Measurements from ENCODE around the gene STARD8. TPM values are rescaled to one million over a fixed set of nuclear protein-coding genes. Genes with fewer than 3 reads are reported as not detected.

The STARD8 gene
- total RNA-seq, 1 experiment from 2014 or later, result 0.91 TPM

DNA sequence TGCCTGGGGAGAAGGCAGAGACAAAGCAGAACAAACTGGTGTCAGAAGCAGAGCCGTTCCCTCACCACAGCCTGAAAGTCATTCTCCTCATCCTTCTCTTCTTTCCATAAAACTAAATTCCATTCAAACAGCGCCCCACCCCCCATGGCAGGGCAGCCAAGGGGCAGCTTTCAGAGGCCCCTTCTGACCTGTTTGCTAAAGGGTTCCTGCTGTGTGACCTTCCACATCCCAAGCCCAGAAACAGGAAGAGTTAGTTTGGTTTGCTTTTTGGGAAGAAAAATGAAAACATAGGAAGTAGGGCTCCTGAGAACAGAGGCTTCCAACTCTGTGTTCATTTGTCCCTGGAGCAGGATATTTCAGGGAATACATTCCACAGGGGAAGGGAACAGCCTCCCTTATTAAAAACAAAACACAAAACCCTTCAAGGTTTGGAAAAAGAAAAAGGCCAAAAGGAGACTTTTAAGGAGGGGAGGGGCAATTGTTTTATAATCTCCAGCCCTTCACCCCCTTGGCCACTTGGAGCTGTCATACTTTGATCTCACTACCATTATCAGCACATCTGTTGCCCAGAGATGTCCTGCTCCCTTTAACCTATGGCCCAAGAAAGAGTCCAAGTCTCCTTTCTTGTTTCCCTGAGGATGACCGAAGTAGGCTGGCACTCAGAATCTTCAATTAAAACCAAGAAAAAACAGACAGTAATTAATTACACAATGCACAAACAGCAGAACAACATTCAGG lies 25.3 kb downstream of the STARD8 start:
- no peaks in the 10 kb centered on the region for H4K20me1 ChIP-seq (ENCODE audit: low read length)
- no peak overlapping the region for H3K4me3 ChIP-seq (ENCODE audit: low read length)
- ATAC-seq (no peak), DNase-seq (no peak)
- no TSS peak for BruUV-seq (replicated peaks)
- intact Hi-C loops (cut with micrococcal nuclease), result no loop called here
- ChIA-PET POLR2A (ENCODE audit: unreplicated experiment) (no interaction called here), CTCF (no interaction called here)
- H3K36me3 ChIP-seq (ENCODE audit: low read depth, low read length), result no peaks in the 10 kb centered on the region
- H3K79me2 ChIP-seq (ENCODE audit: low read length), result no peaks in the 10 kb centered on the region
- no peak overlapping the region for H3K9ac ChIP-seq (ENCODE audit: low read length)
- no peaks in the 10 kb centered on the region for H3K9me2 ChIP-seq (replicated peaks; ENCODE audit: low read length)
- no peaks in the 10 kb centered on the region for H3F3A ChIP-seq (ENCODE audit: low read length, unreplicated experiment)
- no peaks in the 10 kb centered on the region for H3K4me1 ChIP-seq (ENCODE audit: insufficient read depth, low read length)
- H2AFZ ChIP-seq (ENCODE audit: low read length), result no peak overlapping the region
- no peak overlapping the region for H3K27ac ChIP-seq (ENCODE audit: low read length)
- H3K9me3 ChIP-seq (ENCODE audit: low read length), result no peaks in the 10 kb centered on the region
- no peak for TF ChIP-seq EZH2phosphoT487 (IDR thresholded peaks at IDR 0.05; ENCODE audit: borderline replicate concordance, low read length)
- TF ChIP-seq, protein P1, sequence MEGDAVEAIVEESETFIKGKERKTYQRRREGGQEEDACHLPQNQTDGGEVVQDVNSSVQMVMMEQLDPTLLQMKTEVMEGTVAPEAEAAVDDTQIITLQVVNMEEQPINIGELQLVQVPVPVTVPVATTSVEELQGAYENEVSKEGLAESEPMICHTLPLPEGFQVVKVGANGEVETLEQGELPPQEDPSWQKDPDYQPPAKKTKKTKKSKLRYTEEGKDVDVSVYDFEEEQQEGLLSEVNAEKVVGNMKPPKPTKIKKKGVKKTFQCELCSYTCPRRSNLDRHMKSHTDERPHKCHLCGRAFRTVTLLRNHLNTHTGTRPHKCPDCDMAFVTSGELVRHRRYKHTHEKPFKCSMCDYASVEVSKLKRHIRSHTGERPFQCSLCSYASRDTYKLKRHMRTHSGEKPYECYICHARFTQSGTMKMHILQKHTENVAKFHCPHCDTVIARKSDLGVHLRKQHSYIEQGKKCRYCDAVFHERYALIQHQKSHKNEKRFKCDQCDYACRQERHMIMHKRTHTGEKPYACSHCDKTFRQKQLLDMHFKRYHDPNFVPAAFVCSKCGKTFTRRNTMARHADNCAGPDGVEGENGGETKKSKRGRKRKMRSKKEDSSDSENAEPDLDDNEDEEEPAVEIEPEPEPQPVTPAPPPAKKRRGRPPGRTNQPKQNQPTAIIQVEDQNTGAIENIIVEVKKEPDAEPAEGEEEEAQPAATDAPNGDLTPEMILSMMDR (conservative IDR thresholded peaks at IDR 0.05; ENCODE audit: low read depth, low read length), result no peak
- no peak for TF ChIP-seq EZH2 (IDR thresholded peaks at IDR 0.05; ENCODE audit: low read length, unreplicated experiment)
- no peaks in the 10 kb centered on the region for H3K27me3 ChIP-seq (ENCODE audit: low read length)
- no peak overlapping the region for H3K4me2 ChIP-seq (ENCODE audit: low read length)

DNA sequence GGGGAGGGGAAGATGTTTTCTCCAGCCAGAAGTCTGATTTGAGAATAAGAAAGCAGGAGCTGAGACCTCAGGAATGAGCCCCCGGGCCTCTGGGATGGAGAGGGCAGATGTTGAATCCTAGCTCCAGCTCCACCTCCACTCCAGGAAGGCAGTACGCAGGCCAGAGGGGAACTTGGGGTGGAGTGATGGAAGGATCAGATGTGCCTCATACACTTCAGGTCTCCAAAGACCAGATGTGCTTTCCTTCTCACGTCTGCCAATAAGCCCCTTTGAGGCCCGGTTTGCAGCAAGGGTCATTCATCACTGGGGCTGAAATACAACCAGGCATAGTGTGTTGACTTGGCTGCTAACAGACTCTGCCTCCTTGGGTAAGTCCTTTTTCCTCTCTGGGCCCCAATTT lies 28.1 kb downstream of the STARD8 start:
- Histone ChIP-seq H3K9ac (ENCODE audit: low read length) (no peak overlapping the region), H3K9me3 (ENCODE audit: low read length) (no peaks in the 10 kb centered on the region), H3K27me3 (ENCODE audit: low read length) (no peaks in the 10 kb centered on the region), H3K4me2 (ENCODE audit: low read length) (no peak overlapping the region), H3F3A (ENCODE audit: low read length, unreplicated experiment) (no peaks in the 10 kb centered on the region), H3K9me2 (replicated peaks; ENCODE audit: low read length) (no peaks in the 10 kb centered on the region), H3K79me2 (ENCODE audit: low read length) (no peaks in the 10 kb centered on the region), H3K36me3 (ENCODE audit: low read depth, low read length) (no peaks in the 10 kb centered on the region), H4K20me1 (ENCODE audit: low read length) (no peaks in the 10 kb centered on the region), H3K4me1 (ENCODE audit: insufficient read depth, low read length) (no peaks in the 10 kb centered on the region), H2AFZ (ENCODE audit: low read length) (no peak overlapping the region), H3K27ac (ENCODE audit: low read length) (no peak overlapping the region), H3K4me3 (ENCODE audit: low read length) (no peak overlapping the region)
- CTCF ChIA-PET, result no interaction called here
- ATAC-seq (no peak), DNase-seq (no peak)
- no peak for TF ChIP-seq EZH2 (IDR thresholded peaks at IDR 0.05; ENCODE audit: low read length, unreplicated experiment)
- no TSS peak for BruUV-seq (replicated peaks)
- intact Hi-C loops (cut with micrococcal nuclease), result no loop called here
- POLR2A ChIA-PET (ENCODE audit: unreplicated experiment), result no interaction called here

DNA sequence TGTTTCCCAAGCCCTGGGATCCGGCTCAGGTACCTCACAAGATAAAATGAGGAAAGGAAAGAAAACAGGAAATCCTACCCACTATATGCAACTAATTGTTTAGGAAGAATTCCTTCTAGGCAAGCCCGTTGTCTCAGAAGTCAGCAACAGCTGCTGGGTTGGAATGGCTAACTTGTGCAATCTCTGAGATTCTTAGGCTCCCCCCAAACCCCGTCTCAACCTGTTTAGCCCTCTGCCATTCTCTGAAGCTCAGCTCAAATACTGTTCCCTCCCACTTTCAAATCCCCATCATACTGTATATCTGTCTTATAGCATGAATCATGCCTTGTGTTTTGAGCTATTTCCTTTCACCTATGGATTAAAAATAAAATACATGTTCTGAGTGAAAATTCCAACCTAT lies 28.9 kb downstream of the STARD8 start:
- intact Hi-C loops (cut with micrococcal nuclease), result no loop called here
- CTCF ChIA-PET, result no interaction called here

More for the DNA sequence above, 28.9 kb downstream of the STARD8 start:
- POLR2A ChIA-PET (ENCODE audit: unreplicated experiment), result no interaction called here
- no peak for ATAC-seq
- TF ChIP-seq EZH2phosphoT487 (IDR thresholded peaks at IDR 0.05; ENCODE audit: borderline replicate concordance, low read length), result no peak
- TF ChIP-seq EZH2 (IDR thresholded peaks at IDR 0.05; ENCODE audit: low read length, unreplicated experiment), result no peak
- TF ChIP-seq, protein P1 (conservative IDR thresholded peaks at IDR 0.05; ENCODE audit: low read depth, low read length), result no peak
- Histone ChIP-seq H3K79me2 (ENCODE audit: low read length) (no peaks in the 10 kb centered on the region), H3K9me3 (ENCODE audit: low read length) (no peaks in the 10 kb centered on the region), H3K9me2 (replicated peaks; ENCODE audit: low read length) (no peaks in the 10 kb centered on the region), H3K27ac (ENCODE audit: low read length) (no peak overlapping the region), H3K4me1 (ENCODE audit: insufficient read depth, low read length) (no peaks in the 10 kb centered on the region), H3K9ac (ENCODE audit: low read length) (no peak overlapping the region), H3K27me3 (ENCODE audit: low read length) (no peaks in the 10 kb centered on the region), H2AFZ (ENCODE audit: low read length) (no peak overlapping the region), H4K20me1 (ENCODE audit: low read length) (no peaks in the 10 kb centered on the region), H3F3A (ENCODE audit: low read length, unreplicated experiment) (no peaks in the 10 kb centered on the region), H3K4me3 (ENCODE audit: low read length) (no peak overlapping the region), H3K4me2 (ENCODE audit: low read length) (no peak overlapping the region), H3K36me3 (ENCODE audit: low read depth, low read length) (no peaks in the 10 kb centered on the region)
- no peak for DNase-seq
- no TSS peak for BruUV-seq (replicated peaks)

Data from PC-3 (cell line).